ENCODE results near the gene KDSR.

The KDSR gene

DNA sequence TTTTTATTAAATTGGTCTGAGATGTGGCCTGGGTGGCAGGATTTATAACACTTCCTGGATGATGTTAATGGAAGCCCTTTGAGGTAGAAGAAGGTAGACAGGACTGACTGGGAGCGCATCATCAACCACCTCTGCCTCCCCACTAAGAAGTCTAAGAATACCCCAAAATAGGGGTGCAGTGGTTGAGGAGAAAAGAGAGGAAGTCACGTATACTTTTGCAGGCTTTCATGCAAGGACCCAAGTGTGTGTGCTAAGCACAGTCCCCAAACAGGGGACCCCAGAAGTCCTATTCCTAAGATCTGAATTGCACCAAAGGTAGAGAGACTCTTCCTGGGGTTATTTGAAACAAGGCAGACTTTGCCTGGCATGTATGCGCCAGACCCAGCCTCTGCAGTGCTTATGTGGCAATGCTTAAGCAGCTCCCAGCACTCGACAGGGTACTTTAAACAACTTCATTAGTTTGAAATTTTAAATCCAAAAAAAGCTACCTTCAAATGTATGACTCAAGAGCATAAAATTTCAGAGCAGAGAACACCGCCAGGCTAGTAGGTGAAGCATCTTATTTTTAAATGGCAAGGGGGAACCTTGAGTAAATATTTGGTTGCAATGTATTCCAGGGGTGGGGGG, 82.7 kb downstream of the KDSR start:
- TF ChIP-seq, protein P1, sequence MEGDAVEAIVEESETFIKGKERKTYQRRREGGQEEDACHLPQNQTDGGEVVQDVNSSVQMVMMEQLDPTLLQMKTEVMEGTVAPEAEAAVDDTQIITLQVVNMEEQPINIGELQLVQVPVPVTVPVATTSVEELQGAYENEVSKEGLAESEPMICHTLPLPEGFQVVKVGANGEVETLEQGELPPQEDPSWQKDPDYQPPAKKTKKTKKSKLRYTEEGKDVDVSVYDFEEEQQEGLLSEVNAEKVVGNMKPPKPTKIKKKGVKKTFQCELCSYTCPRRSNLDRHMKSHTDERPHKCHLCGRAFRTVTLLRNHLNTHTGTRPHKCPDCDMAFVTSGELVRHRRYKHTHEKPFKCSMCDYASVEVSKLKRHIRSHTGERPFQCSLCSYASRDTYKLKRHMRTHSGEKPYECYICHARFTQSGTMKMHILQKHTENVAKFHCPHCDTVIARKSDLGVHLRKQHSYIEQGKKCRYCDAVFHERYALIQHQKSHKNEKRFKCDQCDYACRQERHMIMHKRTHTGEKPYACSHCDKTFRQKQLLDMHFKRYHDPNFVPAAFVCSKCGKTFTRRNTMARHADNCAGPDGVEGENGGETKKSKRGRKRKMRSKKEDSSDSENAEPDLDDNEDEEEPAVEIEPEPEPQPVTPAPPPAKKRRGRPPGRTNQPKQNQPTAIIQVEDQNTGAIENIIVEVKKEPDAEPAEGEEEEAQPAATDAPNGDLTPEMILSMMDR (conservative IDR thresholded peaks at IDR 0.05; ENCODE audit: low read length): no peak
- DNase-seq (ENCODE audit: low read depth): no peak
- no peak overlapping the region for H3K4me3 ChIP-seq (ENCODE audit: low read length)

GRCh38 chr18:63283305-63284094, 83.5 kb downstream of the KDSR start:
- TF ChIP-seq, protein P1 (conservative IDR thresholded peaks at IDR 0.05; ENCODE audit: low read length): no peak
- H3K4me3 ChIP-seq (ENCODE audit: low read length): no peak overlapping the region
- DNase-seq (ENCODE audit: low read depth): no peak

- no peak overlapping the region for H3K4me3 ChIP-seq (ENCODE audit: low read length)
- DNase-seq (ENCODE audit: low read depth): no peak
- TF ChIP-seq, protein P1 (conservative IDR thresholded peaks at IDR 0.05; ENCODE audit: low read length): no peak
Measured at GRCh38 chr18:63282793-63283192, 84.2 kb downstream of the KDSR start.
